CD14-positive monocyte (primary cell): Measurements from ENCODE around the gene CACHD1. TPM values are rescaled to one million over a fixed set of nuclear protein-coding genes. Genes with fewer than 3 reads are reported as not detected.
A peak's percentile ranks its signal among the peaks of the same experiment; 100 is the strongest.

Source experiments
- DNase-seq, 3 donors: peaks; one replicate each; pipeline ENCODE4 v3.0.0-alpha.2; 2011 to 2022
- H2AFZ ChIP-seq: 2 replicates; pipeline ENCODE4 v1.6.0; 2012; ENCODE audit warnings: mild to moderate bottlenecking, low read depth, low read length, inconsistent platforms; ENCODE audit not compliant: insufficient read depth, poor library complexity, severe bottlenecking
- H3K27ac ChIP-seq, 2 donors: 1 replicate in 1 of 2; 2 replicates in 1 of 2; pipeline ENCODE4 v1.5.1; 2012 to 2013; ENCODE audit warnings: low read length in 2 of 2, control low read depth in 1 of 2, inconsistent platforms in 1 of 2, low read depth in 1 of 2, mild to moderate bottlenecking in 1 of 2
- H3K27me3 ChIP-seq, 2 donors: one replicate each; pipeline versions ENCODE4 v1.6.0 to v1.6.1; 2011 to 2013; ENCODE audit warnings: low read length in 2 of 2; ENCODE audit not compliant: control insufficient read depth in 2 of 2, insufficient read depth in 2 of 2
- H3K36me3 ChIP-seq, 2 donors: replicated peaks in 1 of 2; 1 replicate in 1 of 2; 2 replicates in 1 of 2; pipeline versions ENCODE4 v1.5.1 to v1.6.1; 2012 to 2013; ENCODE audit warnings: low read length in 2 of 2, control low read depth in 1 of 2, inconsistent platforms in 1 of 2, mild to moderate bottlenecking in 1 of 2; ENCODE audit not compliant: insufficient read depth in 2 of 2, control insufficient read depth in 1 of 2
- H3K4me1 ChIP-seq, 2 donors: 1 replicate in 1 of 2; 2 replicates in 1 of 2; pipeline versions ENCODE4 v1.5.1 to v1.6.1; 2012 to 2013; ENCODE audit warnings: low read length in 2 of 2, control low read depth in 1 of 2, inconsistent platforms in 1 of 2, mild to moderate bottlenecking in 1 of 2, moderate library complexity in 1 of 2; ENCODE audit not compliant: insufficient read depth in 2 of 2, control insufficient read depth in 1 of 2
- H3K4me2 ChIP-seq: replicated peaks from 2 replicates; pipeline ENCODE3; 2012; ENCODE audit warnings: low read length, moderate library complexity, mild to moderate bottlenecking; ENCODE audit not compliant: poor library complexity, severe bottlenecking; ENCODE audit errors: extremely low read depth
- H3K4me3 ChIP-seq, 3 experiments: fragments of 200-600 bp in 1 of 3; sonication (generic) in 1 of 3; replicated peaks in 1 of 3; 1 replicate in 2 of 3; 2 replicates in 1 of 3; pipeline ENCODE4 v1.5.1; 2011 to 2013; ENCODE audit warnings: low read length in 3 of 3, mild to moderate bottlenecking in 3 of 3, control low read depth in 2 of 3, low read depth in 2 of 3, inconsistent platforms in 1 of 3, moderate library complexity in 1 of 3
- H3K79me2 ChIP-seq: 2 replicates; pipeline ENCODE4 v1.6.0; 2012; ENCODE audit warnings: mild to moderate bottlenecking, control low read depth, inconsistent platforms, low read length, moderate library complexity; ENCODE audit not compliant: insufficient read depth
- H3K9ac ChIP-seq: 2 replicates; pipeline ENCODE4 v1.6.0; 2017; ENCODE audit warnings: low read length, mild to moderate bottlenecking; ENCODE audit not compliant: insufficient read depth, poor library complexity, severe bottlenecking
- H3K9me3 ChIP-seq, 2 donors: replicated peaks in 1 of 2; 1 replicate in 1 of 2; 2 replicates in 1 of 2; pipeline versions ENCODE4 v1.5.1 to v1.6.1; 2012 to 2013; ENCODE audit warnings: low read length in 2 of 2, control low read depth in 1 of 2; ENCODE audit not compliant: control insufficient read depth in 1 of 2, insufficient read depth in 1 of 2
- H4K20me1 ChIP-seq: 2 replicates; pipeline ENCODE4 v1.6.0; 2012; ENCODE audit warnings: mild to moderate bottlenecking, low read length, control low read depth, moderate library complexity; ENCODE audit not compliant: insufficient read depth
- H3K27ac Mint-ChIP-seq, 7 donors: one replicate each; pipeline ENCODE4 v1.8.0; 2020; ENCODE audit warnings: mild to moderate bottlenecking in 7 of 7, mixed read lengths in 7 of 7, moderate library complexity in 6 of 7, inconsistent platforms in 2 of 7
- H3K27me3 Mint-ChIP-seq, 3 donors: one replicate each; pipeline ENCODE4 v1.8.0; 2021 to 2022; ENCODE audit warnings: low read depth in 3 of 3, mild to moderate bottlenecking in 3 of 3, mixed read lengths in 3 of 3, moderate library complexity in 3 of 3, inconsistent platforms in 1 of 3
- H3K36me3 Mint-ChIP-seq, 2 donors: one replicate each; pipeline ENCODE4 v1.8.0; 2020; ENCODE audit warnings: mixed read lengths in 2 of 2, inconsistent platforms in 1 of 2, mild to moderate bottlenecking in 1 of 2
- H3K4me1 Mint-ChIP-seq: one replicate; pipeline ENCODE4 v1.8.0; 2020; ENCODE audit warnings: mild to moderate bottlenecking, mixed read lengths
- H3K4me3 Mint-ChIP-seq, 2 donors: one replicate each; pipeline ENCODE4 v1.8.0; 2020; ENCODE audit warnings: mild to moderate bottlenecking in 2 of 2, mixed read lengths in 2 of 2, moderate library complexity in 1 of 2
- H3K9me3 Mint-ChIP-seq, 7 donors: one replicate each; pipeline ENCODE4 v1.8.0; 2020 to 2022; ENCODE audit warnings: mixed read lengths in 7 of 7, mild to moderate bottlenecking in 6 of 7, moderate library complexity in 6 of 7, inconsistent platforms in 2 of 7
- WGBS: methylation state at CpG from one replicate; pipeline ENCODE4 v1.1.5; 2013; ENCODE audit warnings: missing lambda C conversion rate; ENCODE audit not compliant: insufficient coverage; 5-methylcytosine and 5-hydroxymethylcytosine counted together
- intact Hi-C, 2 donors: fragments of 100-400 bp; cut with micrococcal nuclease; formaldehyde crosslinking; loops; one replicate each; pipeline versions ENCODE4 v1.15.0 to v1.15.1; 2023
- polyA plus RNA-seq, 3 donors: library from polyadenylated mRNA; depleted of rRNA in 1 of 3; unstranded in 2 of 3; stranded (reverse) in 1 of 3; fragments of 300-500 nt in 2 of 3; fragments of >200 nt in 1 of 3; fragmentation: Illumina TruSeq in 2 of 3; gene quantifications; 1 replicate in 2 of 3; 2 replicates in 1 of 3; pipeline ENCODE4 v1.2.3, GENCODE V29; 2012 to 2021
- TF ChIP-seq, protein P1 (sequence below): fragments of 200-600 bp; IDR thresholded peaks from one replicate; pipeline ENCODE4 v1.8.0; 2022; ENCODE audit warnings: antibody characterized with exemption, mild to moderate bottlenecking

CACHD1 gene
- polyA plus RNA-seq, 3 donors, result 0.12 TPM; not detected in 2

DNA sequence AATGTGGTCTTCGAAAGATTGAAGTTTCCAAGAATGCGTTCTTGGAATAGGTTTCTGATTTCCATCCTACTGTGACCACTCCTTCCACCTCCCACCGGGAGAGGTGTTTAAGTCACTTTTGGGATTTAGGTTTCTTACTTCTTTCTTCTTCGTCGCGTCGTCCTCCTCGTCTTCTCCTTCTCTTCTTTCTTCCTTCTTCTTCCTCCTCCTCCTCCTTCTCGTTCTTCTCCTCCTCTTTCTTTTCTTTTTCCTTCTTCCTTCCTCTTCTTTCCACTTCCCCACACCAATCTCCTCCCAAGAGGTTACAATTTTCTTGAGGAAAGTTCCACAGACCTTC is 2.1 kb downstream of the CACHD1 start:
- Histone ChIP-seq H3K79me2 (no peaks in the 10 kb centered on the region), H3K27ac (no peak overlapping the region), H3K4me2 (no peak overlapping the region), H3K9ac (no peak overlapping the region), H3K27me3 (peaks cover 41 to 50% of the 10 kb centered on the region in 2 donors), H2AFZ (no peak overlapping the region), H3K4me3 (no peak overlapping the region), H3K4me1 (peaks cover 17 to 24% of the 10 kb centered on the region in 2 donors), H3K36me3 (no peaks in the 10 kb centered on the region), H4K20me1 (no peaks in the 10 kb centered on the region), H3K9me3 (peaks cover 0 to 7% of the 10 kb centered on the region in 2 donors)
- Mint-ChIP-seq H3K27ac (no peak overlapping the region), H3K4me3 (peak overlapping the region in 1 of 2 donors; percentile 92), H3K36me3 (peaks cover 7 to 12% of the 10 kb centered on the region in 2 donors), H3K27me3 (peaks cover 41 to 58% (median 57%) of the 10 kb centered on the region in 3 donors), H3K4me1 (peaks cover 25% of the 10 kb centered on the region), H3K9me3 (peaks cover 0 to 13% (median 4%) of the 10 kb centered on the region in 7 donors)
- WGBS, result 65% methylated on average over 5 of the region's 9 CpGs
- intact Hi-C loops, result no loop called here
- TF ChIP-seq, protein P1, sequence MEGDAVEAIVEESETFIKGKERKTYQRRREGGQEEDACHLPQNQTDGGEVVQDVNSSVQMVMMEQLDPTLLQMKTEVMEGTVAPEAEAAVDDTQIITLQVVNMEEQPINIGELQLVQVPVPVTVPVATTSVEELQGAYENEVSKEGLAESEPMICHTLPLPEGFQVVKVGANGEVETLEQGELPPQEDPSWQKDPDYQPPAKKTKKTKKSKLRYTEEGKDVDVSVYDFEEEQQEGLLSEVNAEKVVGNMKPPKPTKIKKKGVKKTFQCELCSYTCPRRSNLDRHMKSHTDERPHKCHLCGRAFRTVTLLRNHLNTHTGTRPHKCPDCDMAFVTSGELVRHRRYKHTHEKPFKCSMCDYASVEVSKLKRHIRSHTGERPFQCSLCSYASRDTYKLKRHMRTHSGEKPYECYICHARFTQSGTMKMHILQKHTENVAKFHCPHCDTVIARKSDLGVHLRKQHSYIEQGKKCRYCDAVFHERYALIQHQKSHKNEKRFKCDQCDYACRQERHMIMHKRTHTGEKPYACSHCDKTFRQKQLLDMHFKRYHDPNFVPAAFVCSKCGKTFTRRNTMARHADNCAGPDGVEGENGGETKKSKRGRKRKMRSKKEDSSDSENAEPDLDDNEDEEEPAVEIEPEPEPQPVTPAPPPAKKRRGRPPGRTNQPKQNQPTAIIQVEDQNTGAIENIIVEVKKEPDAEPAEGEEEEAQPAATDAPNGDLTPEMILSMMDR, result no peak
- DNase-seq, result no peak

DNA sequence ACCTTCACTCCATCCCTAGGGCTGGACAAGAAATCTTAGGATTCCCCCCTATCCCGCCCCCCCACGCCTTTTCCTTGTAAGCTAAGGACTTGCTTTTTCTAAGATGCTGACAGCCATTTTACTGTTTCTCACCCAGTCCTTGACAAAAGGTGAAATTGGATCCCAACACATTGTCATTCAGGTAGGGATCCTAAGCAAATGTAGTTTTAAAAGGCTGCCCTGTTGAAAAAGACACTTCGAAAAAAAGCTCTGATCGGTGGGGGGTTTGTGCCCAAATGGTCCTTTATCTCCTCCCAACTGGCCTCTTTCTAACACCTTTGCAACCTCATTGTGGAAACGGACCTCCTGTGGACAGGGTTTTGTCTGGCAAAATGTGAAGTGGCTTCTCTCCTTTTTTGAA is 2.9 kb downstream of the CACHD1 start:
- TF ChIP-seq, protein P1, result no peak
- peaks cover 25% of the 10 kb centered on the region for H3K4me1 Mint-ChIP-seq

More for the DNA sequence above, 2.9 kb downstream of the CACHD1 start:
- Histone ChIP-seq H3K9me3 (peaks cover 0 to 7% of the 10 kb centered on the region in 2 donors), H3K4me2 (no peak overlapping the region), H2AFZ (no peak overlapping the region), H3K4me1 (peaks cover 17 to 24% of the 10 kb centered on the region in 2 donors), H3K27me3 (peaks cover 38 to 46% of the 10 kb centered on the region in 2 donors), H3K79me2 (no peaks in the 10 kb centered on the region), H4K20me1 (no peaks in the 10 kb centered on the region), H3K9ac (no peak overlapping the region), H3K27ac (no peak overlapping the region), H3K4me3 (no peak overlapping the region), H3K36me3 (no peaks in the 10 kb centered on the region)
- Mint-ChIP-seq H3K9me3 (peaks cover 0 to 13% (median 4%) of the 10 kb centered on the region in 7 donors), H3K27me3 (peaks cover 38 to 54% (median 52%) of the 10 kb centered on the region in 3 donors), H3K4me3 (peak overlapping the region in 1 of 2 donors; percentile 59), H3K36me3 (peaks cover 7 to 12% of the 10 kb centered on the region in 2 donors), H3K27ac (no peak overlapping the region)
- 100% methylated on average over 1 of the region's 5 CpGs for WGBS
- no peak for DNase-seq
- intact Hi-C loops, result no loop called here
